D721Med (cell line): ENCODE results near the gene GALNT2.

Experiments used
- DNase-seq: peaks from one replicate; pipeline ENCODE4 v3.0.0; 2011; ENCODE audit warnings: low spot score; ENCODE audit not compliant: insufficient read length
- FAIRE-seq: peaks from 2 replicates; lab custom pipeline; 2011; peaks lifted over from hg19 to GRCh38; lab: Jason Lieb, UNC
- CTCF ChIP-seq: IDR thresholded peaks from 2 replicates; pipeline ENCODE4 v1.5.1; 2012; ENCODE audit warnings: mild to moderate bottlenecking, control low read depth; ENCODE audit not compliant: insufficient read depth; ENCODE audit errors: missing control alignments

The GALNT2 gene

GRCh38 chr1:230050973-230051735, 15.9 kb upstream of the GALNT2 start:
- DNase-seq, result no peak
- no peak for TF ChIP-seq CTCF
- no peak for FAIRE-seq

- TF ChIP-seq CTCF, result no peak
- DNase-seq (no peak), FAIRE-seq (no peak)
These were observed 15.0 kb upstream of the GALNT2 start for GRCh38 chr1:230052018-230052417.

- DNase-seq (no peak), FAIRE-seq (no peak)
- no peak for TF ChIP-seq CTCF
These were observed 14.4 kb upstream of the GALNT2 start for GRCh38 chr1:230052665-230053064.

- DNase-seq (no peak), FAIRE-seq (no peak)
- TF ChIP-seq CTCF, result no peak
These were observed 12.8 kb upstream of the GALNT2 start for GRCh38 chr1:230054092-230054749.

- no peak for FAIRE-seq
- no peak for DNase-seq
- TF ChIP-seq CTCF, result no peak
These were observed 10.9 kb upstream of the GALNT2 start for GRCh38 chr1:230056098-230056497.

- no peak for FAIRE-seq
- DNase-seq, result no peak
- no peak for TF ChIP-seq CTCF
These were observed 9.9 kb upstream of the GALNT2 start for GRCh38 chr1:230057100-230057499.
